ENCODE results near the gene UPF3A.
"Not testable (repeated sequence)": the region's sequence is repeated elsewhere in the genome, so short reads cannot be mapped to it uniquely, and the experiment has no call there.

The UPF3A gene

DNA sequence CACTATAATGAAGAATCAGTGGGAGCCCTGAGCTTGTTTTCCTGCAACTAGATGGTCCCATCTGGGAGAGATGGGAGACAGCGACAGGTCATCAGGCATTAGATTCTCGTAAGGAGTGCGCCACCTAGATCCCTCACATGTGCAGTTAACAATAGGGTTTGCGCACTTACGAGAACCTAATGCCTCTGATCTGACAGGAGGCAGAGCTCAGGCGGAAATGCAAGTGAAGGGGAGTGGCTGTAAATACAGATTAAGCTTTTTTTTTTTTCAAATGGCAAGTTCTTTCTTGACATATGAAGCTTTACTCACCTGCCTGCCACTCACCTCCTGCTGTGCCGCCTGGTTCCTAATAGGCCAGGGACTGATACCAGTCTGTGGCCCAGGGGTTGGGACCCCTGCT is 32.3 kb upstream of the UPF3A start:
- Histone ChIP-seq H3K9ac (ENCODE audit: low read depth, low read length) (no peak overlapping the region), H3K4me3 (ENCODE audit: low read depth, low read length) (no peak overlapping the region), H3K4me1 (ENCODE audit: control insufficient read depth, insufficient read depth, low read length) (no peaks in the 10 kb centered on the region), H3K9me3 (ENCODE audit: control insufficient read depth, insufficient read depth, low read length) (no peaks in the 10 kb centered on the region), H3K36me3 (ENCODE audit: control insufficient read depth, insufficient read depth, low read length) (peaks cover 38% of the 10 kb centered on the region), H3K27me3 (ENCODE audit: control insufficient read depth, insufficient read depth, low read length) (no peaks in the 10 kb centered on the region)

- peaks cover 24% of the 10 kb centered on the region for H3K36me3 ChIP-seq (ENCODE audit: control insufficient read depth, insufficient read depth, low read length)
- not testable (repeated sequence) for H3K9ac ChIP-seq (ENCODE audit: low read depth, low read length); H3K27me3 ChIP-seq (ENCODE audit: control insufficient read depth, insufficient read depth, low read length); H3K4me3 ChIP-seq (ENCODE audit: low read depth, low read length); H3K4me1 ChIP-seq (ENCODE audit: control insufficient read depth, insufficient read depth, low read length); H3K9me3 ChIP-seq (ENCODE audit: control insufficient read depth, insufficient read depth, low read length)
Measured at GRCh38 chr13:114251639-114252440, 29.6 kb upstream of the UPF3A start.

DNA sequence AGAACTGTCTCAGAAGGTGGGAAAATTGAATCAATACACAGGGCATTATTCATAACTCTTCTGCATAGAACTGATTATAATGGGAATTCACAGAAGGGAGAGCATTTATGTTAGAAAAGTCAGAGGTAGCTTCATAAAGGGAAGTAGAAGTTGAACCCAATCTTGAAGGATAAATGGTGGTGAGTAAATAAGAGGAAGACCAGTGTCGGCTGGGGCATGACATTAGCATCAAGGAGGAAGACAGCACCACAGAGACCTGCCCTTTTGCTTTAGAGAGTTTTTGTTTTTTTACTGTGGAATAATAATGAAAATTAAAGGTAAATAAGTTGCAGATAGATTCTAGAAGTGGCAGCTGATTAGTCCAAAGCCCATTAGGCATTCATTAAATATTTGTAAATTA is 24.9 kb upstream of the UPF3A start:
- Histone ChIP-seq H3K4me1 (ENCODE audit: control insufficient read depth, insufficient read depth, low read length) (peaks cover 14% of the 10 kb centered on the region), H3K9ac (ENCODE audit: low read depth, low read length) (no peak overlapping the region), H3K9me3 (ENCODE audit: control insufficient read depth, insufficient read depth, low read length) (no peaks in the 10 kb centered on the region), H3K36me3 (ENCODE audit: control insufficient read depth, insufficient read depth, low read length) (peaks cover 32% of the 10 kb centered on the region), H3K4me3 (ENCODE audit: low read depth, low read length) (no peak overlapping the region), H3K27me3 (ENCODE audit: control insufficient read depth, insufficient read depth, low read length) (no peaks in the 10 kb centered on the region)

DNA sequence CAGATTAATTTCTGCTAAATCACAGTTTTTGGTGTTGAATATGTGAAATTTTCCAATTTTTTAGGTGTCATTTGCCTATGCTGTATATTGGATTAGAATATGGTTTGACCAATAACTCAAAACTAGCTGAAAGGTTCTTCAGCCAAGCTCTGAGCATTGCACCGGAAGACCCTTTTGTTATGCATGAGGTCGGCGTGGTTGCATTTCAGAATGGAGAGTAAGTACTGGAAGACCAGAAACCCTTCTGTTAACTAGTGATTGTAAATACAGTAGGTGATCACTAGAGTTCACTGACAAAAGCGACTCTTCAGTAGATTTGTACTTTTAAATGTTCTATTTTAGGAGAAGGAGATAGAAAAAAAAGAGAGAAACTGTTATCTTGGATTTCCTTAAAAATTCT is 24.4 kb upstream of the UPF3A start:
- no peak overlapping the region for H3K4me3 ChIP-seq (ENCODE audit: low read depth, low read length)
- H3K9me3 ChIP-seq (ENCODE audit: control insufficient read depth, insufficient read depth, low read length), result no peaks in the 10 kb centered on the region
- H3K9ac ChIP-seq (ENCODE audit: low read depth, low read length), result no peak overlapping the region
- peaks cover 32% of the 10 kb centered on the region for H3K36me3 ChIP-seq (ENCODE audit: control insufficient read depth, insufficient read depth, low read length)
- peaks cover 14% of the 10 kb centered on the region for H3K4me1 ChIP-seq (ENCODE audit: control insufficient read depth, insufficient read depth, low read length)
- H3K27me3 ChIP-seq (ENCODE audit: control insufficient read depth, insufficient read depth, low read length), result no peaks in the 10 kb centered on the region

GRCh38 chr13:114258589-114258988 is 22.8 kb upstream of the UPF3A start:
- H3K4me3 ChIP-seq (ENCODE audit: low read depth, low read length), result no peak overlapping the region
- peaks cover 14% of the 10 kb centered on the region for H3K4me1 ChIP-seq (ENCODE audit: control insufficient read depth, insufficient read depth, low read length)
- H3K9ac ChIP-seq (ENCODE audit: low read depth, low read length), result no peak overlapping the region
- H3K9me3 ChIP-seq (ENCODE audit: control insufficient read depth, insufficient read depth, low read length), result no peaks in the 10 kb centered on the region
- H3K36me3 ChIP-seq (ENCODE audit: control insufficient read depth, insufficient read depth, low read length), result peaks cover 44% of the 10 kb centered on the region
- H3K27me3 ChIP-seq (ENCODE audit: control insufficient read depth, insufficient read depth, low read length), result no peaks in the 10 kb centered on the region

DNA sequence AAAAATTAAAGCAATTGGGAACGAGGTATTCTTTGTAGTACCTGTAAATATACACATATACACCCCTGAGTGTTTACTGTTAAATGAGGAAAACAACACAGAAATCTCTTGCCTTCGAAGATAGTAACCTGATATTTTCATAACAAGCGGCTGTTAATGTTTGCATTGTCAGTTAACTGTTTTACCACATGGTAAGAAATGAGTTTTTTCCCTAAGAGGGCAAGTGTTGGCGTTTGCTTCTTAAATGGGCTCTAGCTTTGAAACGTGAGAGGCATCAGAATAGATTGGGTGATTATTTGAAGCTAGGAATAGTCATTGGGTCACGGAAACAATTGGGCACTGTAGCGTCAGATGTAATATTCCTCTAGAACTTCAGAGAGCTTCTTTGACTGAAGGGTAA is 22.0 kb upstream of the UPF3A start:
- no peaks in the 10 kb centered on the region for H3K9me3 ChIP-seq (ENCODE audit: control insufficient read depth, insufficient read depth, low read length)
- peaks cover 14% of the 10 kb centered on the region for H3K4me1 ChIP-seq (ENCODE audit: control insufficient read depth, insufficient read depth, low read length)
- H3K36me3 ChIP-seq (ENCODE audit: control insufficient read depth, insufficient read depth, low read length), result peaks cover 48% of the 10 kb centered on the region
- no peak overlapping the region for H3K4me3 ChIP-seq (ENCODE audit: low read depth, low read length)
- H3K27me3 ChIP-seq (ENCODE audit: control insufficient read depth, insufficient read depth, low read length), result no peaks in the 10 kb centered on the region
- no peak overlapping the region for H3K9ac ChIP-seq (ENCODE audit: low read depth, low read length)

DNA sequence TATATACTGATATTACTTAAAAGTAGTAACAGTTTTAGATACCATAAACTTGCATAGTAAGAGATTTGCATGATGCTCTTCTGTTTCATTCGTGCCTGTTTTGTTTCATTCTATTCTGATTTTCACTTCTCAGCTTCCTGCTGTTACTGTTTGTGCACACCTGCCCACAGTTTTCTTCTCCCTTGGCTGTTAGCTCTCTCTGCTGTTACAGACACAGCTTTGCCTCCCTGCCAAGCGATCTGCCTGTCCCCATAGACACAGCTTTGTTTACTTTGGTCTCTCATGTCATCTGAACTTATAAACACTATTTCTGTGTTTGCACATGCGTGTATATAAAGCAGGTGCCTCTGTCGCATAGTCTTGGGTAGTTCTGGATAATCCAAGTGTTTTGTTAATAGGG is 21.4 kb upstream of the UPF3A start:
- Histone ChIP-seq H3K9ac (ENCODE audit: low read depth, low read length) (no peak overlapping the region), H3K9me3 (ENCODE audit: control insufficient read depth, insufficient read depth, low read length) (no peaks in the 10 kb centered on the region), H3K4me1 (ENCODE audit: control insufficient read depth, insufficient read depth, low read length) (peaks cover 14% of the 10 kb centered on the region), H3K27me3 (ENCODE audit: control insufficient read depth, insufficient read depth, low read length) (no peaks in the 10 kb centered on the region), H3K4me3 (ENCODE audit: low read depth, low read length) (no peak overlapping the region), H3K36me3 (ENCODE audit: control insufficient read depth, insufficient read depth, low read length) (peaks cover 48% of the 10 kb centered on the region)

DNA sequence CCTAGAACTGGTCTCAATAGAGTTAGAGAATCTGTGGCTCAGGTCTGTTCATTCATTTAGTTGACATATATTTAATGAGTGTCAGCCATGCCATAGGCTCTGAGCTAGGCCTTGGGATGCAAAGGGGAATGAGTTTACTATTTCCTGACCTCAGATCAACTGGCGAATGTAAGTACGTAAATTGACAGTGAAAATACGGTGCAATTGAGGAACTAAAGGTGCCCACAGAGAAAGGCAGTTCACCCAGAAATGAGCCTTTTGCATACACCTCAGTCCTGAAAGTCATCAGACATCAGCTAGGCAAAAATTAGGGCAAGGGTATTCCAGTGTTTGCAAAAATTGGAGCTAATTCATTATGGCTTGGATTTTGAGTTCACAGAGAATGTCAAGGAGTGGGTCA is 20.6 kb upstream of the UPF3A start:
- H3K9me3 ChIP-seq (ENCODE audit: control insufficient read depth, insufficient read depth, low read length), result no peaks in the 10 kb centered on the region
- peaks cover 50% of the 10 kb centered on the region for H3K36me3 ChIP-seq (ENCODE audit: control insufficient read depth, insufficient read depth, low read length)
- no peak overlapping the region for H3K9ac ChIP-seq (ENCODE audit: low read depth, low read length)
- H3K4me1 ChIP-seq (ENCODE audit: control insufficient read depth, insufficient read depth, low read length), result peaks cover 14% of the 10 kb centered on the region
- H3K27me3 ChIP-seq (ENCODE audit: control insufficient read depth, insufficient read depth, low read length), result no peaks in the 10 kb centered on the region
- no peak overlapping the region for H3K4me3 ChIP-seq (ENCODE audit: low read depth, low read length)

DNA sequence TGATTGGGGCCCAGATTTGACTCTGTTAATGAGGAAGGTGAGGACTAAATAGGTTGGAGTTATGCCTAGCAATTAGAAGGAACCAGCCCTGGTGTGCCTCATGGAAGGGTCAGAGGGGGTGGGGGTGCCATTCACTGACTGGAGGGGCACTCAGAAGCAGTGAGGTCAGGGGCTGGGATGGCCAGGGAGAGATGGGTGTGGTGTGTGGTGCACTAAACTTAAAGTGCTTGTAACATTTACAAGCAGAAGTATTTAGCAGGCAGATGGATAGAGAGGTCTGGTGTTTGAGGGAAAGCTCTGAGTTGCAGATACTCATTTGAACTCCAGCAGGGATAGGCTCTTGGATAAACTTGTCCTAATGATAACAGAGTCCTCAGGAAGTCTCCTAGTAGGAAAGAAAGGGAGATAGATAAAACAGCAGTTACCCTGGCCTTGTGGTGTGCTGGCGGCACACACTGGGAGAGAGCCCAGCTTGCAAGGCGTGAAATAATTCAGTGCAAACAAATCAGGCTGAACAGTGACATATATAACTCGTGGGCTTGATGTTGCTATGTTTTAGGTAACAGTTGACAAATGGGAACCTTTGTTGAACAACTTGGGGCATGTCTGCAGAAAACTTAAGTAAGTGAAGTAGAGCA is 20.0 kb upstream of the UPF3A start:
- Histone ChIP-seq H3K36me3 (ENCODE audit: control insufficient read depth, insufficient read depth, low read length) (peaks cover 56% of the 10 kb centered on the region), H3K4me3 (ENCODE audit: low read depth, low read length) (no peak overlapping the region), H3K9ac (ENCODE audit: low read depth, low read length) (no peak overlapping the region), H3K9me3 (ENCODE audit: control insufficient read depth, insufficient read depth, low read length) (no peaks in the 10 kb centered on the region), H3K27me3 (ENCODE audit: control insufficient read depth, insufficient read depth, low read length) (no peaks in the 10 kb centered on the region), H3K4me1 (ENCODE audit: control insufficient read depth, insufficient read depth, low read length) (peaks cover 8% of the 10 kb centered on the region)

DNA sequence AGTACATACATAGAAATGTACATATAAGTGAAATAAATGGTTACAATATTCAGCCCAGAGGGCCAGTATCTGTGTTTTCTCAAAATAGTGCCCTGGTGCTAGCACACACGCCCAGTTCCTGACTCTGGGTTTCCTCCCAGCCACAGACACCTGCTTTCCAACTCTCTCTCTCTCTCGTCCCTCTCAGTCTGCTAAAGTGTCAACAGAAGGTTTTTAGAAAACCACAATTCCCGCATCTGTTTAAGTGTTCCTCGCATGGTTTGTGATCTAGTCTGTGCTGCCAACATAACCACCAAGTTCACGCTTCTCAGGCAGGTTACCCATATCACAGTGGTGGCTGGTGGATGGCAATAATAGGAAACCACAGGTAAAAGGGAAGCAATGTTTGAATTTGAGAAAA is 17.8 kb upstream of the UPF3A start:
- Histone ChIP-seq H3K9ac (ENCODE audit: low read depth, low read length) (no peak overlapping the region), H3K27me3 (ENCODE audit: control insufficient read depth, insufficient read depth, low read length) (no peaks in the 10 kb centered on the region), H3K4me3 (ENCODE audit: low read depth, low read length) (no peak overlapping the region), H3K36me3 (ENCODE audit: control insufficient read depth, insufficient read depth, low read length) (peaks cover 63% of the 10 kb centered on the region), H3K9me3 (ENCODE audit: control insufficient read depth, insufficient read depth, low read length) (no peaks in the 10 kb centered on the region), H3K4me1 (ENCODE audit: control insufficient read depth, insufficient read depth, low read length) (no peaks in the 10 kb centered on the region)

- H3K9me3 ChIP-seq (ENCODE audit: control insufficient read depth, insufficient read depth, low read length); H3K4me1 ChIP-seq (ENCODE audit: control insufficient read depth, insufficient read depth, low read length); H3K9ac ChIP-seq (ENCODE audit: low read depth, low read length); H3K27me3 ChIP-seq (ENCODE audit: control insufficient read depth, insufficient read depth, low read length); H3K4me3 ChIP-seq (ENCODE audit: low read depth, low read length): not testable (repeated sequence)
- H3K36me3 ChIP-seq (ENCODE audit: control insufficient read depth, insufficient read depth, low read length), result peaks cover 65% of the 10 kb centered on the region
Measured at GRCh38 chr13:114264313-114264712, 17.1 kb upstream of the UPF3A start.

DNA sequence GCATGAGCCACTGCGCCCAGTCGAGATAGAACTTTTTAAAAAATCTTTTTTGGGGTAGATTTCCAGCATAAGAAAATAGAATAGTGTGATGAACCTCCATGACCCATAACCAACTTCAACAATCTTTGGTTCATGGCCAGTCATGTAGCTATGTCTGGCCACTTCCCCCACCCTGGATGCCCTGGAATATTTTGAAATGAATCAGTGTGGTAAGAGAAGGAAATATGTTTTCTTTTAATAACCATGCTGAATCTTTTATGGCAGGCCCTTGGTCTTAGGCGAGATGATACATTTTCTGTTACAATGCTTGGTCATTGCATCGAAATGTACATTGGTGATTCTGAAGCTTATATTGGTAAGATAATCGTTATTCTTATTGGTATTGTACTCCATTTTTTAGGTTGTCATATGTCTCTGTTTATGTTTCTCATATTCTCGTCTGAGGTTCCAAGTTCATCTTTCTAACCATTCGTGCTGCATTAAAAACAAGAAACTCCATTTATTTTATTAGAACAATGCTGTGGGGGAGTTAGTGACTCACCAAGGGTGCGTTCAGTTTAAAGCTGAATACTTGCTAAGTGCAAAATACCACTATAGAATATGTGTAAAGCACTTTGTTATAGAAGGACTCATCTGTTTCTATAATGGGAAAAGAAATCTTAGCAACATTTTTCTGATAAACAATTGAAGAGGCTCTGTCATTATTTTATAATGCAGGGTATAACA is 16.4 kb upstream of the UPF3A start:
- no peaks in the 10 kb centered on the region for H3K27me3 ChIP-seq (ENCODE audit: control insufficient read depth, insufficient read depth, low read length)
- H3K4me1 ChIP-seq (ENCODE audit: control insufficient read depth, insufficient read depth, low read length), result no peaks in the 10 kb centered on the region
- no peak overlapping the region for H3K4me3 ChIP-seq (ENCODE audit: low read depth, low read length)
- no peaks in the 10 kb centered on the region for H3K9me3 ChIP-seq (ENCODE audit: control insufficient read depth, insufficient read depth, low read length)
- no peak overlapping the region for H3K9ac ChIP-seq (ENCODE audit: low read depth, low read length)
- peaks cover 59% of the 10 kb centered on the region for H3K36me3 ChIP-seq (ENCODE audit: control insufficient read depth, insufficient read depth, low read length)

Measured in iPS-15b (cell line).